HG03175 (cell line): ENCODE results near the gene SNRNP200.
A peak's percentile ranks its signal among the peaks of the same experiment; 100 is the strongest.
"Not testable (repeated sequence)": the region's sequence is repeated elsewhere in the genome, so short reads cannot be mapped to it uniquely, and the experiment has no call there.

Experiments used
- ATAC-seq: cut with Tn5 transposase; IDR thresholded peaks from one replicate; pipeline ENCODE4 v1.9.1; 2021; ENCODE audit warnings: mild to moderate bottlenecking, moderate library complexity; ENCODE audit not compliant: unreplicated experiment

Gene SNRNP200

GRCh38 chr2:96325884-96326255, 20.5 kb upstream of the SNRNP200 start:
- ATAC-seq, result no peak

- no peak for ATAC-seq
Measured at GRCh38 chr2:96325041-96325883, 19.9 kb upstream of the SNRNP200 start, which contains the start of gene ITPRIPL1. TSS of gene ITPRIPL1 (plus strand) at chr2:96325317. CDS start at chr2:96325840, 523 bp downstream.

GRCh38 chr2:96324721-96325040, 19.3 kb upstream of the SNRNP200 start:
- no peak for ATAC-seq

- ATAC-seq, result no peak
Measured at GRCh38 chr2:96323849-96324248, 18.5 kb upstream of the SNRNP200 start.

- peak; percentile 23 for ATAC-seq
Measured at GRCh38 chr2:96320728-96321622, 15.6 kb upstream of the SNRNP200 start.

- ATAC-seq, result no peak
Measured at GRCh38 chr2:96320326-96320725, 15.0 kb upstream of the SNRNP200 start.

GRCh38 chr2:96319396-96319795, 14.1 kb upstream of the SNRNP200 start:
- ATAC-seq, result no peak

- ATAC-seq, result no peak
Measured at GRCh38 chr2:96318723-96319122, 13.4 kb upstream of the SNRNP200 start.

- no peak for ATAC-seq
Measured at GRCh38 chr2:96317584-96317997, 12.2 kb upstream of the SNRNP200 start.

GRCh38 chr2:96316999-96317398, 11.7 kb upstream of the SNRNP200 start:
- no peak for ATAC-seq

- ATAC-seq, result no peak
Measured at GRCh38 chr2:96315400-96316071, 10.2 kb upstream of the SNRNP200 start.

- ATAC-seq, result no peak
Measured at GRCh38 chr2:96315005-96315399, 9.7 kb upstream of the SNRNP200 start.

GRCh38 chr2:96308248-96308647, 2.9 kb upstream of the SNRNP200 start:
- ATAC-seq, result no peak

- no peak for ATAC-seq
Measured at GRCh38 chr2:96306370-96306769, 1.0 kb upstream of the SNRNP200 start.

- ATAC-seq, result no peak
Measured at GRCh38 chr2:96305979-96306308, 598 bp upstream of the SNRNP200 start.

- no peak for ATAC-seq
Measured at GRCh38 chr2:96304606-96305005, 740 bp downstream of the SNRNP200 start.

- ATAC-seq, result no peak
Measured at GRCh38 chr2:96301865-96302264, 3.5 kb downstream of the SNRNP200 start.

- ATAC-seq, result no peak
Measured at GRCh38 chr2:96296925-96297324, 8.4 kb downstream of the SNRNP200 start.

- not testable (repeated sequence) for ATAC-seq
Measured at GRCh38 chr2:96294271-96294670, 11.1 kb downstream of the SNRNP200 start.

GRCh38 chr2:96291751-96292150, 13.6 kb downstream of the SNRNP200 start:
- no peak for ATAC-seq

- no peak for ATAC-seq
Measured at GRCh38 chr2:96287273-96287856, 18.0 kb downstream of the SNRNP200 start.
